HG03039 (cell line): Measurements from ENCODE around the gene ISOC1.

Experiments used
- ATAC-seq: cut with Tn5 transposase; IDR thresholded peaks from one replicate; pipeline ENCODE4 v1.9.1; 2021; ENCODE audit warnings: mild to moderate bottlenecking, moderate library complexity; ENCODE audit not compliant: unreplicated experiment

ISOC1 gene

GRCh38 chr5:129124608-129125007 is 30.1 kb downstream of the ISOC1 start:
- ATAC-seq, result no peak

GRCh38 chr5:129125819-129126218 is 31.3 kb downstream of the ISOC1 start:
- ATAC-seq, result peak; percentile 63

- no peak for ATAC-seq
Measured at GRCh38 chr5:129133553-129133952, 39.0 kb downstream of the ISOC1 start.

GRCh38 chr5:129135633-129136032 is 41.1 kb downstream of the ISOC1 start:
- ATAC-seq, result peak; percentile 71

GRCh38 chr5:129137637-129138036 is 43.1 kb downstream of the ISOC1 start:
- no peak for ATAC-seq

GRCh38 chr5:129141078-129141477 is 46.5 kb downstream of the ISOC1 start:
- ATAC-seq, result no peak

GRCh38 chr5:129141696-129142095 is 47.1 kb downstream of the ISOC1 start:
- ATAC-seq, result no peak

- ATAC-seq, result no peak
Measured at GRCh38 chr5:129155876-129156275, 61.3 kb downstream of the ISOC1 start.

GRCh38 chr5:129161830-129162229 is 67.3 kb downstream of the ISOC1 start:
- ATAC-seq, result no peak
